ENCODE data around the gene CCDC112. TPM values are rescaled to one million over a fixed set of nuclear protein-coding genes. Genes with fewer than 3 reads are reported as not detected.

The CCDC112 gene
- total and polyA plus RNA-seq, 2 experiments from 2014 or later: 18.1 to 48.2 TPM

DNA sequence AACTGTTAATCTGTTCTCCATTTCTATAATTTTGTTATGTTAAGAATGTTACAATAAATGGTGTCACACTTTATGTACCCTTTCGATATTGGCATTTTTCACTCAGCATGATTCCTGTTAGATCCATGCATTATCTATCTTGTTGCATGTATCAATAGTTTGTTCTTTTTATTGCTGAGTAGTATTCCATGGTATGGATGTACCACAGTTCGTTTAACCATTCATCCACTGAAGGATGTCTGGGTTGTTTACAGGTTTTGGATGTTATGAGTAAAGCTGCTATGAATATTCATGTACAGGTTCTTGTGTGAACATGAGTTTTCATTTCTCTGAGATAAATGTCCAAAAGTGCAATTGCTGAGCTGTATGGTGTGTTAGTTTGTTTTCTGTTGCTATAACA lies 26.3 kb upstream of the CCDC112 start:
- Mint-ChIP-seq H3K27me3 (ENCODE audit: insufficient read depth, low read depth, poor library complexity) (no peaks in the 10 kb centered on the region), H3K4me1 (peaks cover 2% of the 10 kb centered on the region), H3K36me3 (ENCODE audit: low read depth) (no peaks in the 10 kb centered on the region), H3K9me3 (no peaks in the 10 kb centered on the region), H3K27ac (no peak overlapping the region), H3K4me3 (no peak overlapping the region)
- Histone ChIP-seq H4K20me1 (replicated peaks; ENCODE audit: insufficient read depth) (no peaks in the 10 kb centered on the region), H3K27me3 (ENCODE audit: insufficient read depth) (no peaks in the 10 kb centered on the region), H3K9me2 (ENCODE audit: insufficient read depth) (peaks cover 5% of the 10 kb centered on the region; the same call in 1 of the 2 replicates), H3K4me2 (no peak overlapping the region), H3K4me3 (no peak overlapping the region), H3K36me3 (ENCODE audit: insufficient read depth) (no peaks in the 10 kb centered on the region), H3K27ac (ENCODE audit: low read depth) (no peak overlapping the region), H3K79me2 (replicated peaks; ENCODE audit: insufficient read depth) (no peaks in the 10 kb centered on the region), H3K4me1 (ENCODE audit: insufficient read depth) (peaks cover 2% of the 10 kb centered on the region), H3F3A (replicated peaks; ENCODE audit: low read depth) (no peaks in the 10 kb centered on the region), H2AFZ (no peak overlapping the region)
- ATAC-seq (no peak), DNase-seq (ENCODE audit: low spot score) (no peak)
- TF ChIP-seq, protein P1, sequence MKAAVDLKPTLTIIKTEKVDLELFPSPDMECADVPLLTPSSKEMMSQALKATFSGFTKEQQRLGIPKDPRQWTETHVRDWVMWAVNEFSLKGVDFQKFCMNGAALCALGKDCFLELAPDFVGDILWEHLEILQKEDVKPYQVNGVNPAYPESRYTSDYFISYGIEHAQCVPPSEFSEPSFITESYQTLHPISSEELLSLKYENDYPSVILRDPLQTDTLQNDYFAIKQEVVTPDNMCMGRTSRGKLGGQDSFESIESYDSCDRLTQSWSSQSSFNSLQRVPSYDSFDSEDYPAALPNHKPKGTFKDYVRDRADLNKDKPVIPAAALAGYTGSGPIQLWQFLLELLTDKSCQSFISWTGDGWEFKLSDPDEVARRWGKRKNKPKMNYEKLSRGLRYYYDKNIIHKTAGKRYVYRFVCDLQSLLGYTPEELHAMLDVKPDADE (IDR thresholded peaks at IDR 0.05): no peak
- TF ChIP-seq CREB1 (CRISPR knock-in tag; IDR thresholded peaks at IDR 0.05; ENCODE audit: low read depth): no peak
- TF ChIP-seq, protein P2, sequence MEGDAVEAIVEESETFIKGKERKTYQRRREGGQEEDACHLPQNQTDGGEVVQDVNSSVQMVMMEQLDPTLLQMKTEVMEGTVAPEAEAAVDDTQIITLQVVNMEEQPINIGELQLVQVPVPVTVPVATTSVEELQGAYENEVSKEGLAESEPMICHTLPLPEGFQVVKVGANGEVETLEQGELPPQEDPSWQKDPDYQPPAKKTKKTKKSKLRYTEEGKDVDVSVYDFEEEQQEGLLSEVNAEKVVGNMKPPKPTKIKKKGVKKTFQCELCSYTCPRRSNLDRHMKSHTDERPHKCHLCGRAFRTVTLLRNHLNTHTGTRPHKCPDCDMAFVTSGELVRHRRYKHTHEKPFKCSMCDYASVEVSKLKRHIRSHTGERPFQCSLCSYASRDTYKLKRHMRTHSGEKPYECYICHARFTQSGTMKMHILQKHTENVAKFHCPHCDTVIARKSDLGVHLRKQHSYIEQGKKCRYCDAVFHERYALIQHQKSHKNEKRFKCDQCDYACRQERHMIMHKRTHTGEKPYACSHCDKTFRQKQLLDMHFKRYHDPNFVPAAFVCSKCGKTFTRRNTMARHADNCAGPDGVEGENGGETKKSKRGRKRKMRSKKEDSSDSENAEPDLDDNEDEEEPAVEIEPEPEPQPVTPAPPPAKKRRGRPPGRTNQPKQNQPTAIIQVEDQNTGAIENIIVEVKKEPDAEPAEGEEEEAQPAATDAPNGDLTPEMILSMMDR (conservative IDR thresholded peaks at IDR 0.05; ENCODE audit: low read depth in 2 of 2): no peak
- TF ChIP-seq JUNB (IDR thresholded peaks at IDR 0.05; ENCODE audit: unreplicated experiment): no peak
- TF ChIP-seq ZNF331 (CRISPR knock-in tag; IDR thresholded peaks at IDR 0.05; ENCODE audit: low read depth): no peak
- TF ChIP-seq STAT1 (IDR thresholded peaks at IDR 0.05; ENCODE audit: unreplicated experiment): no peak
- no peak for TF ChIP-seq EZH2 (IDR thresholded peaks at IDR 0.05; ENCODE audit: low read depth, unreplicated experiment)
- no peak for TF ChIP-seq POLR2AphosphoS5 (IDR thresholded peaks at IDR 0.05; ENCODE audit: low read depth)
- TF ChIP-seq, protein P3, sequence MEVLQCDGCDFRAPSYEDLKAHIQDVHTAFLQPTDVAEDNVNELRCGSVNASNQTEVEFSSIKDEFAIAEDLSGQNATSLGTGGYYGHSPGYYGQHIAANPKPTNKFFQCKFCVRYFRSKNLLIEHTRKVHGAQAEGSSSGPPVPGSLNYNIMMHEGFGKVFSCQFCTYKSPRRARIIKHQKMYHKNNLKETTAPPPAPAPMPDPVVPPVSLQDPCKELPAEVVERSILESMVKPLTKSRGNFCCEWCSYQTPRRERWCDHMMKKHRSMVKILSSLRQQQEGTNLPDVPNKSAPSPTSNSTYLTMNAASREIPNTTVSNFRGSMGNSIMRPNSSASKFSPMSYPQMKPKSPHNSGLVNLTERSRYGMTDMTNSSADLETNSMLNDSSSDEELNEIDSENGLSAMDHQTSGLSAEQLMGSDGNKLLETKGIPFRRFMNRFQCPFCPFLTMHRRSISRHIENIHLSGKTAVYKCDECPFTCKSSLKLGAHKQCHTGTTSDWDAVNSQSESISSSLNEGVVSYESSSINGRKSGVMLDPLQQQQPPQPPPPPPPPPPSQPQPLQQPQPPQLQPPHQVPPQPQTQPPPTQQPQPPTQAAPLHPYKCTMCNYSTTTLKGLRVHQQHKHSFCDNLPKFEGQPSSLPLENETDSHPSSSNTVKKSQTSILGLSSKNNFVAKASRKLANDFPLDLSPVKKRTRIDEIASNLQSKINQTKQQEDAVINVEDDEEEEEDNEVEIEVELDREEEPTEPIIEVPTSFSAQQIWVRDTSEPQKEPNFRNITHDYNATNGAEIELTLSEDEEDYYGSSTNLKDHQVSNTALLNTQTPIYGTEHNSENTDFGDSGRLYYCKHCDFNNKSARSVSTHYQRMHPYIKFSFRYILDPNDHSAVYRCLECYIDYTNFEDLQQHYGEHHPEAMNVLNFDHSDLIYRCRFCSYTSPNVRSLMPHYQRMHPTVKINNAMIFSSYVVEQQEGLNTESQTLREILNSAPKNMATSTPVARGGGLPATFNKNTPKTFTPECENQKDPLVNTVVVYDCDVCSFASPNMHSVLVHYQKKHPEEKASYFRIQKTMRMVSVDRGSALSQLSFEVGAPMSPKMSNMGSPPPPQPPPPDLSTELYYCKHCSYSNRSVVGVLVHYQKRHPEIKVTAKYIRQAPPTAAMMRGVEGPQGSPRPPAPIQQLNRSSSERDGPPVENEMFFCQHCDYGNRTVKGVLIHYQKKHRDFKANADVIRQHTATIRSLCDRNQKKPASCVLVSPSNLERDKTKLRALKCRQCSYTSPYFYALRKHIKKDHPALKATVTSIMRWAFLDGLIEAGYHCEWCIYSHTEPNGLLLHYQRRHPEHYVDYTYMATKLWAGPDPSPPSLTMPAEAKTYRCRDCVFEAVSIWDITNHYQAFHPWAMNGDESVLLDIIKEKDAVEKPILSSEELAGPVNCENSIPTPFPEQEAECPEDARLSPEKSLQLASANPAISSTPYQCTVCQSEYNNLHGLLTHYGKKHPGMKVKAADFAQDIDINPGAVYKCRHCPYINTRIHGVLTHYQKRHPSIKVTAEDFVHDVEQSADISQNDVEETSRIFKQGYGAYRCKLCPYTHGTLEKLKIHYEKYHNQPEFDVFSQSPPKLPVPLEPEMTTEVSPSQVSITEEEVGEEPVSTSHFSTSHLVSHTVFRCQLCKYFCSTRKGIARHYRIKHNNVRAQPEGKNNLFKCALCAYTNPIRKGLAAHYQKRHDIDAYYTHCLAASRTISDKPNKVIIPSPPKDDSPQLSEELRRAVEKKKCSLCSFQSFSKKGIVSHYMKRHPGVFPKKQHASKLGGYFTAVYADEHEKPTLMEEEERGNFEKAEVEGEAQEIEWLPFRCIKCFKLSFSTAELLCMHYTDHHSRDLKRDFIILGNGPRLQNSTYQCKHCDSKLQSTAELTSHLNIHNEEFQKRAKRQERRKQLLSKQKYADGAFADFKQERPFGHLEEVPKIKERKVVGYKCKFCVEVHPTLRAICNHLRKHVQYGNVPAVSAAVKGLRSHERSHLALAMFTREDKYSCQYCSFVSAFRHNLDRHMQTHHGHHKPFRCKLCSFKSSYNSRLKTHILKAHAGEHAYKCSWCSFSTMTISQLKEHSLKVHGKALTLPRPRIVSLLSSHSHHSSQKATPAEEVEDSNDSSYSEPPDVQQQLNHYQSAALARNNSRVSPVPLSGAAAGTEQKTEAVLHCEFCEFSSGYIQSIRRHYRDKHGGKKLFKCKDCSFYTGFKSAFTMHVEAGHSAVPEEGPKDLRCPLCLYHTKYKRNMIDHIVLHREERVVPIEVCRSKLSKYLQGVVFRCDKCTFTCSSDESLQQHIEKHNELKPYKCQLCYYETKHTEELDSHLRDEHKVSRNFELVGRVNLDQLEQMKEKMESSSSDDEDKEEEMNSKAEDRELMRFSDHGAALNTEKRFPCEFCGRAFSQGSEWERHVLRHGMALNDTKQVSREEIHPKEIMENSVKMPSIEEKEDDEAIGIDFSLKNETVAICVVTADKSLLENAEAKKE (CRISPR knock-in tag; IDR thresholded peaks at IDR 0.05): no peak
- TF ChIP-seq, protein P4, sequence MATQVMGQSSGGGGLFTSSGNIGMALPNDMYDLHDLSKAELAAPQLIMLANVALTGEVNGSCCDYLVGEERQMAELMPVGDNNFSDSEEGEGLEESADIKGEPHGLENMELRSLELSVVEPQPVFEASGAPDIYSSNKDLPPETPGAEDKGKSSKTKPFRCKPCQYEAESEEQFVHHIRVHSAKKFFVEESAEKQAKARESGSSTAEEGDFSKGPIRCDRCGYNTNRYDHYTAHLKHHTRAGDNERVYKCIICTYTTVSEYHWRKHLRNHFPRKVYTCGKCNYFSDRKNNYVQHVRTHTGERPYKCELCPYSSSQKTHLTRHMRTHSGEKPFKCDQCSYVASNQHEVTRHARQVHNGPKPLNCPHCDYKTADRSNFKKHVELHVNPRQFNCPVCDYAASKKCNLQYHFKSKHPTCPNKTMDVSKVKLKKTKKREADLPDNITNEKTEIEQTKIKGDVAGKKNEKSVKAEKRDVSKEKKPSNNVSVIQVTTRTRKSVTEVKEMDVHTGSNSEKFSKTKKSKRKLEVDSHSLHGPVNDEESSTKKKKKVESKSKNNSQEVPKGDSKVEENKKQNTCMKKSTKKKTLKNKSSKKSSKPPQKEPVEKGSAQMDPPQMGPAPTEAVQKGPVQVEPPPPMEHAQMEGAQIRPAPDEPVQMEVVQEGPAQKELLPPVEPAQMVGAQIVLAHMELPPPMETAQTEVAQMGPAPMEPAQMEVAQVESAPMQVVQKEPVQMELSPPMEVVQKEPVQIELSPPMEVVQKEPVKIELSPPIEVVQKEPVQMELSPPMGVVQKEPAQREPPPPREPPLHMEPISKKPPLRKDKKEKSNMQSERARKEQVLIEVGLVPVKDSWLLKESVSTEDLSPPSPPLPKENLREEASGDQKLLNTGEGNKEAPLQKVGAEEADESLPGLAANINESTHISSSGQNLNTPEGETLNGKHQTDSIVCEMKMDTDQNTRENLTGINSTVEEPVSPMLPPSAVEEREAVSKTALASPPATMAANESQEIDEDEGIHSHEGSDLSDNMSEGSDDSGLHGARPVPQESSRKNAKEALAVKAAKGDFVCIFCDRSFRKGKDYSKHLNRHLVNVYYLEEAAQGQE (IDR thresholded peaks at IDR 0.05; ENCODE audit: unreplicated experiment): no peak
- TF ChIP-seq NANOG (IDR thresholded peaks at IDR 0.05; ENCODE audit: borderline replicate concordance): no peak
- TF ChIP-seq ZNF114 (CRISPR knock-in tag; IDR thresholded peaks at IDR 0.05): no peak
- TF ChIP-seq EZH2phosphoT487 (IDR thresholded peaks at IDR 0.05; ENCODE audit: unreplicated experiment): no peak

Measured in GM23338 (cell line).